CD1c-positive myeloid dendritic cell (primary cell): ENCODE data around the gene TAF11L10.
"Not testable (repeated sequence)": the region's sequence is repeated elsewhere in the genome, so short reads cannot be mapped to it uniquely, and the experiment has no call there.

Source experiments
- DNase-seq: peaks from one replicate; pipeline ENCODE4 v3.0.0-alpha.2; 2016; ENCODE audit errors: extremely low spot score

Gene TAF11L10

GRCh38 chr5:17597728-17598127, at the start of gene TAF11L10:
TSS of gene TAF11L10 (minus strand) at chr5:17597828.
- not testable (repeated sequence) for DNase-seq

- no peak for DNase-seq
These were observed 36.5 kb upstream of the TAF11L10 start, which contains the start of gene TAF11L14 for GRCh38 chr5:17634160-17634559. TSS of gene TAF11L14 (plus strand) at chr5:17634460.

GRCh38 chr5:17631788-17632187, 34.2 kb upstream of the TAF11L10 start, which contains the start of gene TAF11L13:
TSS of gene TAF11L13 (plus strand) at chr5:17632088.
- not testable (repeated sequence) for DNase-seq

DNA sequence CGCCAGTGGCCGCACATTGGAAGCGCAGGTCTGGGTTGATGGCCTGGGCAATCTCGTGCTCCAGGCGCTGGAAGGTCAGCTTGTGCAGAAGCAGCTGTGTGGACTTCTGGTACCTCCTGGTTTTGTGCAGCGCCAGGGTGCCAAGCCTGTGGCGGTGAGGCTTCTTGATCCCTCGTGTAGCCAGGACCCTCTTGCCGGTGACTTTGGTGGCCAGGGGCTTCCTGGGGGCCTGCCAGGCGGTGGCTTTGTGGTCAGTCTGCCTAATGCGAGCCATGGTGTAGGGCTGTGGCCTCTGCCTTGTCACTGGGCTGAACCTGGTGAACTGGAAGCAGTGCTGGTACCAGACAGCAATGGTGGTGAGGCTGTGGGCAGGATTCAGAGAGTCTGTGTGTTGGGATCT, 28.1 kb upstream of the TAF11L10 start:
- no peak for DNase-seq

GRCh38 chr5:17620627-17621026, 23.0 kb upstream of the TAF11L10 start:
- DNase-seq: no peak

GRCh38 chr5:17619354-17619753, 21.7 kb upstream of the TAF11L10 start:
- no peak for DNase-seq

DNA sequence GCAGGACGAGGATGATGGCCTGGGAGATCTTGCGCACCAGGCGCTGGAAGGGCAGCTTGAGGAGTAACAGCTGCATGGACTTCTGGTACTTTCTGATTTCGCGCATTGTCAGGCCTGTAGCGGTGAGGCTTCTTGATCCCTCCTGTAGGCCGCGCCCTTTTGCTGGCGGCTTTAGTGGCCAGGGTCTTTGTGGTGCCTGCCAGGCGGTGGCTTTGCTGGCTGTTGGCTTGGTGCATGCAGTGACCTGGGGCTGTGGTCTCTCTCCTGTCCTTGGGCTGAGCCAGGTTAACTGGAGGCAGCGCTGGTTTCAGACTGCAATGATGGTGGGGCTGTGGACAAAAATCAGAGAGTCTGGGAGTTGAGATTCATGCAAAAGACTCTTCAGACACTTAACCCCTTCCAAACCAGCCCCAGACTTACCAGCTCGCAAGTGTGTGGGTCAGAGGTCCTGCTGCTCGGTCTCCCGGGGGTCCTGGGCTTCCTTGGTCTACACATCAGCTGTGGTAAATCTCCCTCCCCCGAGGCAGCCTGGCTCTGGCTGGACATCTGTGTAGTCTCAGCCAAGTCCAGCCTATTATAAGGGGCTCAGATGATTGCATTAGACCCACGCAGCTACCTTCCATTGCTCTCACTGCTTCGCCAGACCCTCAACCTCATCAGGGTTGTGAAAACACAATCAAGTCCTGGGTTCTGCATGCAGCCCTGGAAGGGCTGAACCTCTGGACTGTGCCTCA, 17.4 kb upstream of the TAF11L10 start:
- no peak for DNase-seq

DNA sequence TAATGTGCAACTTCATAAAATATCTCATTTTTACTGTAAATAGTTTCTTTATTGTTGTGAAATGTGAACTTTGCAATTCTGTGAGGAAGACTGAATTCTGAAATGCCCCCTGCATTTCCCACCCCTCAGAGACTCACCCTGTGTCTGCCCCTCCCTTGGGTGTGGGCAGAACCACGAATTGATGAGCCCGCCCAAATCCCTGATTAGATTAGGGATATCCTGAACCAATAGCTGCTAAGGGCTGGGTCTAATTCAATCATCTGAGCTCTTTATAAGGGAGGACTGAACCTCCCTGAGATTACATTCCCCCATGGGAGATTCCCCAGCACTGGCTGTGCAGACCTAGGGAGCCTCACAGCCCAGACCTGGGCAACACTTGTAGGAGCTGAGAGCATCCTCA, 12.5 kb upstream of the TAF11L10 start, which contains the start of gene TAF11L12:
Gene TAF11L12, plus strand, starts transcription at position 301 of the 400 bp plus-strand sequence.
- not testable (repeated sequence) for DNase-seq

DNA sequence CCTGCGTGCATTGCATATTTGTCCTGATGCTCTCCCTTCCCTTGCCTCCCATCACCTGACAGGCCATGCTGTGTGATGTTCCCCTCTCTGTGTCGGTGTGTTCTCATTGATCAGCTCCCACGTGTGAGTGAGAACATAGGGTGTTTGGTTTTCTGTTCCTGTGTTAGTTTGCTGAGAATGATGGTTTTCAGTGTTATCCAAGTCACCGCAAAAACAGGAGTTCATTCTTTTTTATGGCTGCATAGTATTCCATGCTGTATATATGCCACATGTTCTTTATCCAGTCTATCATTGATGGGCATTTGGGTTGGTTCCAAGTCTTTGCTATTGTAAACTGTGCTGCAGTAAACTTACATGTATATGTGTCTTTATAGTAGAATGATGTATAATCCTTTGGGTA, 9.8 kb upstream of the TAF11L10 start:
- not testable (repeated sequence) for DNase-seq

GRCh38 chr5:17604951-17605350, 7.3 kb upstream of the TAF11L10 start:
- DNase-seq: no peak

DNA sequence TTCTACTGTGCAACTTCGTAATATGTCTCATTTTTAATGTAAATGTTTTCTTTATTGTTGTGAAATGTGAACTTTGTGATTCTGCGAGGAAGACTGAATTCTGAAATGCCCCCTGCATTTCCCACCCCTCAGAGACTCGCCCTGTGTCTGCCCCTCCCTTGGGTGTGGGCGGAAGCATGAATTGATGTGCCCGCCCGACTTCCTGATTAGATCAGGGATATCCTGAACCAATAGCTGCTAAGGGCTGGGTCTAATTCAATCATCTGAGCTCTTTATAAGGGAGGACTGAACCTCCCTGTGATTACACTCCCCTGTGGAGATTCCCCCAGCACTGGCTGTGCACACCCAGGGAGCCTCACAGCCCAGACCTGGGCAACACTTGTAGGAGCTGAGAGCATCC, 6.3 kb upstream of the TAF11L10 start, which contains the start of gene TAF11L11:
Gene TAF11L11, plus strand, starts transcription at position 304 of the 400 bp plus-strand sequence.
- not testable (repeated sequence) for DNase-seq

- DNase-seq: not testable (repeated sequence)
These were observed 3.4 kb downstream of the TAF11L10 start, which contains the start of gene TAF11L9 for GRCh38 chr5:17594255-17594654. TSS of gene TAF11L9 (minus strand) at chr5:17594394.

GRCh38 chr5:17590860-17591259, 6.8 kb downstream of the TAF11L10 start, which contains the start of gene TAF11L8:
TSS of gene TAF11L8 (minus strand) at chr5:17590960.
- not testable (repeated sequence) for DNase-seq

DNA sequence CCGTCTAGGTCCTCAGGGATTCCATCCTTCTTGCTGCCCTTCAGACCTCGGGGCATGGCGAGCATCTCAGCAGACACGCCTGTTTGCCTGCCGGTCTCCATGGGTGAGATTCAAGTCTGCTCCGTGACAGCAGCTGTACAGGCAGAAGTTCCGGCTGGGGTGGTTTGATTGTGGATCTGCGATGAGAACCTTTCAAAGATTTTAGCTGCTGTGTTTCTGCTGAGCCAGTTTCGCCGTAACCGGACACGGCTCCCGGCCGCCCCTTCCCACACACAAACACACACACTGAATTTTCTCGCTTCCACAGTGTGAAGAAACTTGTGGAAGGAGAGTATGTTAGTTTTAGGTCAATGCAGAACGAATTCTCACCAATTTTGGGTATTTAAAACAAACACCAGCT, 12.0 kb downstream of the TAF11L10 start, which contains the start of gene TAF11L7:
Gene TAF11L7, minus strand, starts transcription at position 101 of the 400 bp plus-strand sequence.
- not testable (repeated sequence) for DNase-seq
